Stimulated activated naive CD8-positive, alpha-beta T cell treated with anti-CD3 and anti-CD28 coated beads, Interleukin-15, amount 100 ng/mL, for 72 hours (primary cell): ENCODE results near the gene MTHFR.

Source experiments
- ATAC-seq: fragments of 150-1000 bp; cut with Tn5 transposase; 2 replicates; pipeline ENCODE4 v1.10.0; 2021; ENCODE audit warnings: mild to moderate bottlenecking, moderate library complexity
- DNase-seq, 2 donors: peaks; one replicate each; pipeline ENCODE4 v3.0.0; 2021 to 2022
- H3K27ac Mint-ChIP-seq, 2 donors: one replicate each; pipeline ENCODE4 v1.8.0; 2022; ENCODE audit warnings: mild to moderate bottlenecking in 2 of 2, mixed read lengths in 2 of 2, moderate library complexity in 2 of 2
- H3K27me3 Mint-ChIP-seq: one replicate; pipeline ENCODE4 v1.8.0; 2022; ENCODE audit warnings: mixed read lengths
- H3K4me1 Mint-ChIP-seq: one replicate; pipeline ENCODE4 v1.8.0; 2022; ENCODE audit warnings: mild to moderate bottlenecking, mixed read lengths
- H3K4me3 Mint-ChIP-seq, 2 donors: one replicate each; pipeline ENCODE4 v1.8.0; 2022; ENCODE audit warnings: mild to moderate bottlenecking in 2 of 2, mixed read lengths in 2 of 2, moderate library complexity in 1 of 2
- H3K9me3 Mint-ChIP-seq, 2 donors: one replicate each; pipeline ENCODE4 v1.8.0; 2022; ENCODE audit warnings: mixed read lengths in 2 of 2

Gene MTHFR

DNA sequence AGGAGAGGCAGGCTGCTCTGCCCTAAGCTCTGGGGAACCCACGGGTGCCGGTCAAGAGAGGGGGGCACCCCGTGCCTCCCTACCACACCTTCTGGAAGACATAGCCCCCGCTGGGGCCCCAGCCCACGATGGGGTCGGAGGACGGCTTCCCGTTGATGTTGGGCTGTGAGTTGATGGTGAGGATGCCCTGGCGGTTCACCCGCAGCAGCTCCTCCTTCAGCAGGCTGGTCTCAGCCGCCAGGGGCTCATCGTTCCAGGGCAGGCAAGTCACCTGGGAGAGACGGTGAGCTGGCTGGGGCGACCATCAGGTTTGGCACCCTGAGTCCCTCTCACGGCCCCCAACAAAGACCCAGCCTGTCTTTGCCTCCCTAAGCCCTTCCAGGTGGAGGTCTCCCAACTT, 11.9 kb downstream of the MTHFR start:
- Mint-ChIP-seq H3K27ac (no peak overlapping the region), H3K4me1 (no peaks in the 10 kb centered on the region), H3K27me3 (no peaks in the 10 kb centered on the region), H3K4me3 (no peak overlapping the region), H3K9me3 (no peaks in the 10 kb centered on the region)
- no peak for DNase-seq
- ATAC-seq = no peak

DNA sequence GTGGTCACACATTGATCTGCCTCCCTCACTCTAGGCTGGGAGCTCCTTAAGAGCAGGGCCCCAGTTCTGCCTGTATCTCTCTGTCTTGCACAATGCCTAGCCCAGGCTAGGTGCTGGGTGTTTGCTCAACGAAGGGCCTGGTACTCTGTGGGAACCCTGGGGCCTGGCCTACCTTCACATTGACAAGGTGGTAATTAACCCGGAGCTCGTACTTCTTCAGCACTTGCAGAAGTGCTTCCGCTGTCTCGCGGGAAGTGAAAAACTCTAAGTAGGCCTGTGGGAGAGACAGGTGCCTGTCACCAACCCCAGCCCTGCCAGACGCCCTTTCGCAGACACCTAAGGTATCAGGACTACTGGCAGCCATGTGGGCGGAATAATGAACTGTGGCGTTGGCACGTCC, 13.7 kb downstream of the MTHFR start:
- Mint-ChIP-seq H3K4me3 (no peak overlapping the region), H3K4me1 (no peaks in the 10 kb centered on the region), H3K27me3 (no peaks in the 10 kb centered on the region), H3K27ac (peak overlapping the region in 1 of 2 donors; percentile 6), H3K9me3 (no peaks in the 10 kb centered on the region)
- DNase-seq (no peak), ATAC-seq (no peak)

DNA sequence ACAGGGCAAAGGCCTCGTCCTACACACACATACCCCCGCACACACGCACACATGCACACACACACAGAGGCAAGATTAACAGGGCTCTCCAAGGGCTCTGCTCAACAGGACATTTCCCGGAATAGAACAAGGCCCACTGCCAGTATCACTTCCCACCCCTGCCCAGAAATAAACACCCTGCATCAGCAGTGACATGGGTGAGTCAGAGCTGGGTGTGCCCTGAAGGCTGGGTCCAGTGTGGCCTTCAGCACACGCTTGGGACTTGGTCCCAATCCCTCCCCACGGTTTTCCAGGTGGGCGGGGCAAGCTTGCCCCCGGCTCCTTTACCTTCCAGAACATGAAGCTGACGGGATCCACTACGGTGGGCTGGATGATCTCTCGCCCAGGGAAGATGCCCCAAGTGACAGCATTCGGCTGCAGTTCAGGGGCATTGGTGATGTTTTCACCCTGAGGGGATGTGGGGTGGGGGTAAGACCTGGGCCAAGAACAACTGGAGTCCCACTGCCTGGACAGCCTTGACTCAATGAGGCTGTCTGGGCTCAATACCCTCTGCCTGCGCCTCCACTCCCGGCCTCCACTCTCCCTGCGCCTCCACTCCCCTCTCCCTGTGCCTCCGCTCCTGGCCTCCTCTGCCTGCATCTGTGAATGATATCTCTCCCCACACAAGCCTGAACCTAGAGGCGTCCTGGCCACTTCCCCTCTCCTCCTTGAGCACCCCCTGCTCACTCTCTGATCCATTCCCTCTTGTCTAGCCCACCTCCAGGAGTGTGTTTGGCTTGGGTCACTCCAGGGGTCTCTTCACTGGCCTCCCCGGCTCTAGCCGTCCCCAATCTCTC, 14.7 kb downstream of the MTHFR start:
- DNase-seq (no peak), ATAC-seq (no peak)
- Mint-ChIP-seq H3K27ac (peak overlapping the region in 1 of 2 donors; percentile 81), H3K27me3 (no peaks in the 10 kb centered on the region), H3K4me1 (no peaks in the 10 kb centered on the region), H3K9me3 (no peaks in the 10 kb centered on the region), H3K4me3 (no peak overlapping the region)

GRCh38 chr1:11790101-11790879, 15.5 kb downstream of the MTHFR start:
- Mint-ChIP-seq H3K4me3 (no peak overlapping the region), H3K27me3 (no peaks in the 10 kb centered on the region), H3K4me1 (peaks cover 4% of the 10 kb centered on the region), H3K27ac (peak overlapping the region in 1 of 2 donors; percentile 91), H3K9me3 (no peaks in the 10 kb centered on the region)
- ATAC-seq (no peak), DNase-seq (no peak)

- Mint-ChIP-seq H3K27me3 (no peaks in the 10 kb centered on the region), H3K4me1 (peaks cover 13% of the 10 kb centered on the region), H3K4me3 (no peak overlapping the region), H3K9me3 (no peaks in the 10 kb centered on the region), H3K27ac (peak overlapping the region in 1 of 2 donors; percentile 88)
- ATAC-seq (no peak), DNase-seq (no peak)
Measured at GRCh38 chr1:11789126-11790067, 16.4 kb downstream of the MTHFR start.

DNA sequence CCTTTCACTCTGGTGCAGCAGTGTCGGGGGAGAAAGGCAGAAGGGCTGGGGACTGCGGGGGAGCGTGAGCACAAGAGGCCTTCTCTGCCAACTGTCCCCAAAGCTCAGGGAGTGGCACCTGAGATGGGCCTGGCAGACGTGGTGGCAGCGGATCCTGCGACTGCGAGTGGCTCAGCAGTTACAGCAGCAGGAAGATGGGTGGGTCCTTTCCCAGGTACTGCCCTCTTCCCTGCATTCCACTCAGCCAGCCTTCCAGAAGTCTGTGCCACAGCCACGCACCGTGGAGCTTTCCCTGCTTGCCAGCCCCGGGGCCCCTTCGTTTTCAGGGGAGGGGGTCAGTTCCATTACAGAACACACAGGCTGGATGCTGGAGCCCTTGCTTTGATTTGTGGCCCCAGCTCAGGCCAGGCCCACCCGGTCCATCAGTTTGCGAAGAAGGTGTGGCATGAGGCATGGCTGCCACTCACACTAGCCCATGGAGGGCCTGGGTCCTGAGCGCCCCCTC, 17.2 kb downstream of the MTHFR start:
- DNase-seq (no peak), ATAC-seq (no peak)
- Mint-ChIP-seq H3K4me3 (no peak overlapping the region), H3K9me3 (no peaks in the 10 kb centered on the region), H3K27me3 (no peaks in the 10 kb centered on the region), H3K4me1 (peaks cover 19% of the 10 kb centered on the region), H3K27ac (no peak overlapping the region)

GRCh38 chr1:11787804-11788436, 17.8 kb downstream of the MTHFR start:
- DNase-seq (no peak), ATAC-seq (no peak)
- Mint-ChIP-seq H3K4me3 (no peak overlapping the region), H3K27me3 (no peaks in the 10 kb centered on the region), H3K4me1 (peaks cover 19% of the 10 kb centered on the region), H3K9me3 (no peaks in the 10 kb centered on the region), H3K27ac (no peak overlapping the region)

- H3K4me1 Mint-ChIP-seq = peaks cover 19% of the 10 kb centered on the region
- H3K27ac Mint-ChIP-seq = no peak overlapping the region
- no peak for DNase-seq
- no peak overlapping the region for H3K4me3 Mint-ChIP-seq
- no peak for ATAC-seq
- H3K9me3 Mint-ChIP-seq = no peaks in the 10 kb centered on the region
- no peaks in the 10 kb centered on the region for H3K27me3 Mint-ChIP-seq
Measured at GRCh38 chr1:11787251-11787803, 18.4 kb downstream of the MTHFR start.

DNA sequence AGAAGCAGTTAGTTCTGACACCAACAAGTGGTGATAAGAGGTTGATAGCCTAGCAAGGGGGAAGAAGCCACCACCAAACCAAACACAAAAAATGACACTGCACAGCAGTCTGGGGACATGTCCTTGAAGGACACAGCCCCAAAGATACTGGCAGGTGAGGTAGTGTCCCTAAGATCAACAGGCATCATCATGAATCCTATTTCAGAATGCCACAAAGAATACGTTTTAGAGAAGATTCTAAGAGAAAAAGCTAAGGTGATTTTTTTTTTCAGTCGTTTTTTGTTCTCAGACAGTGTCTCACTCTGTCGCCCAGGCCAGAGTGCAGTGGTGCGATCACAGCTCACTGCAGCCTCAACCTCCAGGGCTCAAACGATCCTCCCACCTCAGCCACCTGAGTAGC, 19.6 kb downstream of the MTHFR start:
- no peak for DNase-seq
- ATAC-seq = no peak
- H3K27ac Mint-ChIP-seq = no peak overlapping the region
- peaks cover 19% of the 10 kb centered on the region for H3K4me1 Mint-ChIP-seq
- H3K27me3 Mint-ChIP-seq = no peaks in the 10 kb centered on the region
- H3K4me3 Mint-ChIP-seq = no peak overlapping the region
- H3K9me3 Mint-ChIP-seq = no peaks in the 10 kb centered on the region

- peak; percentile 39 to 48 for DNase-seq
- H3K27ac Mint-ChIP-seq = peak overlapping the region in 1 of 2 donors; percentile 20
- peak; percentile 78 for ATAC-seq
- no peaks in the 10 kb centered on the region for H3K27me3 Mint-ChIP-seq
- H3K9me3 Mint-ChIP-seq = no peaks in the 10 kb centered on the region
- peak overlapping the region; percentile 42 to 67 for H3K4me3 Mint-ChIP-seq
- peaks cover 19% of the 10 kb centered on the region for H3K4me1 Mint-ChIP-seq
Measured at GRCh38 chr1:11784993-11785769, 20.6 kb downstream of the MTHFR start.

DNA sequence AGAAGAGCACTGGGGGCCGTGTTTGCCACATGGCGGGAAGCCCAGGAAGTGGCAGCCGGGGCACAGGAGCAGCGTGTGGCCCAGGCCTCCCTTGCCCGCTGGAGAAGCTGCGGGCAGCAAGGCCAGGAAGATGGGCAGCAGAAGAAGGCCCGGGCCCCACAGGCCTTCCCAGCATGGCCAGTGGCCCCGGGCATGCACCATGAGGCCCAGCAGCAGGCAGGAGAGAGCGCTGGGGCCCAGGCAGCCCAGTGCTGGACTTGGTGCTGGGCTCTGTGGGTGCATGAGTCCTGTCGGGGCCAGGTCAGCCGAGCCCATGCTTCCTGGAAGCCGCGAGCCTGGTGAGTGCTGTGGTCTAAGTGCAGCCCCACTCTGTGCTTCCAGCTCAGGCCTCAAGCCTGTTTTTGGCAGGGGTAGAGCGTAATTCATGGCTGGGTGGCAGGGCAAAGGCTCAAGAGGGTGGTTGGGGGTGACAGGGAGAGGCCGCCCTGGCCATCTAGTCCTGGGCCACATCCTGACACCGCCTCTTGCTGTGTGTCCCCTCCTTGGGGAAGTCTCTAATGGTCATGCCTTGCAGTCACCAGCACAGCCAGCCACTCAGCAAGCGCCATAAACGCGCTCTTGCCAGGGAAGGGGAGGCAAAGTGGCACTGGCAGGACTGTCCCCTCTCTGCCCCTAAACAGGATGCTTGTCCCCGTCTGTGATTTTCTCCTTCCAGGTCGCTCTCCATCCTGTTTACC, 21.3 kb downstream of the MTHFR start:
- no peaks in the 10 kb centered on the region for H3K27me3 Mint-ChIP-seq
- peak overlapping the region in 1 of 2 donors; percentile 67 for H3K4me3 Mint-ChIP-seq
- DNase-seq (no peak), ATAC-seq (peak; percentile 33)
- H3K9me3 Mint-ChIP-seq = no peaks in the 10 kb centered on the region
- H3K4me1 Mint-ChIP-seq = peaks cover 19% of the 10 kb centered on the region
- H3K27ac Mint-ChIP-seq = no peak overlapping the region

DNA sequence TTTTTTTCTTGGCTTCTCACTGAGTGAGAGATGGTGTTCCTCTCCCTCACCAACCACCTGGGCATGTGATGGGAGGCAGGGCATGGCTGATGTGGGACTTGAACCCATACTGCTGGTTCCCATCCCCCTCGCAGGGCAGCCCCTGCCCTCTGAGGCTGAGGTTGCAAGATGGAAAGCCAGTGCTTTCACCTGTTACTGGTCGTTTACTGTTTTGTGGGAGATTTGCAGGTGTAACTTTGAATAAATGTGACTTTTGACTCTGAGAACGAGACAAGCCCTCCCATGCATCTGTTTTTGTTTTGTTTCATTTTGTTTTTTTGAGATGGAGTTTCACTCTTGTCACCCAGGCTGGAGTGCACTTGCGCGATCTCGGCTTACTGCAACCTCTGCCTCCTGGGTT, 22.2 kb downstream of the MTHFR start:
- Mint-ChIP-seq H3K4me3 (no peak overlapping the region), H3K27me3 (no peaks in the 10 kb centered on the region), H3K27ac (no peak overlapping the region), H3K9me3 (no peaks in the 10 kb centered on the region), H3K4me1 (peaks cover 19% of the 10 kb centered on the region)
- DNase-seq = no peak
- ATAC-seq = no peak

- Mint-ChIP-seq H3K4me1 (peaks cover 19% of the 10 kb centered on the region), H3K9me3 (no peaks in the 10 kb centered on the region), H3K4me3 (no peak overlapping the region), H3K27me3 (no peaks in the 10 kb centered on the region), H3K27ac (no peak overlapping the region)
- ATAC-seq (no peak), DNase-seq (no peak)
Measured at GRCh38 chr1:11782127-11782708, 23.5 kb downstream of the MTHFR start.
